ENCODE measurements around the gene MLX.
"Not testable (repeated sequence)": the region's sequence is repeated elsewhere in the genome, so short reads cannot be mapped to it uniquely, and the experiment has no call there.

Gene MLX

DNA sequence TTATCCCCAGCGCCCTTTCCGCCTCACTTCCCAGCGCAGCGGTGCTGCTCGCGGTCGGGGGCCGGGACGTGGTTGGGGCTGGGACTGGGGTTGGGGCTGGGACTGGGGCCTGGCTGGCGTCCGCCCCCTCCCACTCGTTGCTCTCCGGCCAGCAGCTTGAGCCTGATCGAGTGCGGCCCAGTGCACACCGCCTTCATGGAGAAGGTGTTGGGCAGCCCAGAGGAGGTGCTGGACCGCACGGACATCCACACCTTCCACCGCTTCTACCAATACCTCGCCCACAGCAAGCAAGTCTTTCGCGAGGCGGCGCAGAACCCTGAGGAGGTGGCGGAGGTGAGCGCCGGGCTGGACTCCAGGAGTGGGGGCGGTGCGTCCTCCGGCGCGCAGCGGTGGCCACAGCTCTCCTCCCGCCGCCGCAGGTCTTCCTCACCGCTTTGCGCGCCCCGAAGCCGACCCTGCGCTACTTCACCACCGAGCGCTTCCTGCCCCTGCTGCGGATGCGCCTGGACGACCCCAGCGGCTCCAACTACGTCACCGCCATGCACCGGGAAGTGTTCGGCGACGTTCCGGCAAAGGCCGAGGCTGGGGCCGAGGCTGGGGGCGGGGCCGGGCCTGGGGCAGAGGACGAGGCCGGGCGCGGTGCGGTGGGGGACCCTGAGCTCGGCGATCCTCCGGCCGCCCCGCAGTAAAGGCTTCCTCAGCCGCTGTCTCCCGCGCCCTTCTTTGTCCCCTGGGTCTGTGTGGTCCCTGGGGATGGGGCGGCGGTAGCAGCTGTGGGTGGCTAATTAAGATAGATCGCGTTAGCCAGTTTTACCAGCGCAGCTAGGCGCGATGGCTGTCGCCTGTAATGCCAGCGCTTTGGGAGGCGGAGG, 12.4 kb upstream of the MLX start:
- DNase-seq: peak; percentile 21 to 90 (median 74)

- no peak for DNase-seq
Observed at GRCh38 chr17:42555122-42555622, 11.7 kb upstream of the MLX start.

DNA sequence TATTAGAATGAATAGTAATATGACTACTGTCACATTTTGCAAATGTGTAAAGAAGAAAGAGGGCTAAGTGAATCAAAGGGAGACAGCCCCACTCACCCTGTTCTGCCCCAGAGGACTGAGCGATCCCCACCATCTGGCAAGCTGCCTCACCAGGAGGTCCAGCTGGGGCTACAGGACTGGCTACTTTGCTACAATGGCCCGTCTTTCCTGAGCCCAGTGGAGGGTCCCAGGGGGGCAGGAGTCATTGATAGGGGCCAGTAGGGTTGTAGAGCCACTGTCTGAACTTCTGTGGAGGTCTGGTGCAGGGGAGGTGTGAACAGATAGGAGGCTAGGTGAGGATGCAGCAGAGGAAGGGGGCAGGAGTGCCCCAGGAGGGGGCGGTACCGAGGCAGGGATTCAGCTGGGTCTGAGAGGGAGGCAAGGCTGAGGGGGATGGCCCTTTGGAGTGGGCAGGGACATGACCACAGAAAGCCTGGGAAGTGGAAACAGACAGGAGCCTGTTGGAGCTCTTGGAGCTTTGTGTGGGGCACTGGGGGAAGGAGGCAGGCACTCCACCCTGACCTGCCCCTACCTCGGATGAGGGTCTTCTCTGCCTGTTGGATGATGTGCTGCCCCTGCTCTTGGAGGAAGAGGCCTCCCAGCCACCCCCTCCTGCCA, 10.8 kb upstream of the MLX start:
- DNase-seq: not testable (repeated sequence)

- no peak for DNase-seq
Observed at GRCh38 chr17:42559075-42559474, 7.8 kb upstream of the MLX start.

- no peak for DNase-seq
Observed at GRCh38 chr17:42560246-42560645, 6.7 kb upstream of the MLX start.

DNA sequence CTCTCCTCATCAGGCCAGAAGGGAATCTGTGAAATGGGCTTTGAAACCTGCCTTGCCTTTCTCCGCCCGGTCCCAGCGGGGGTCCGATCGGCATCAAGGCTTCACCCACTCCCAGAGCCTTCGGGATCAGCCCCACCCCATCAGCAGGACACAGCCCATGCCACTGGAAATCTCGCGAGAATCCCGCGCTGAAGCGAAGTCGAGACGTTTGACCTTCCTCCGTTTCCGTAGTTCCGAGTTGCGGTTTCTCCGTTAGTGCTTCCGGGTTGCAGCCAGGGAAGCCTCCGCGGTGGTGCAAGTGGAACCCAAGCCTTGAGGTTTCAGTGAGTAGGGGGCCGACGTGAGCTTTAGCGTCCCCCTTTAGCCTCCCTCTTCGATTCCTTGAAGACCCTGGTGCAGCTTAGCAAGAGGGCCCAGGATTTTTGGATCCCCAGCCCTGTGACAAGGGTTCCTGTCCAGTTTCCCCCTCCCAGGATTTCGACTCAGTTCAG, 5.0 kb upstream of the MLX start, which contains the start of gene COASY:
COASY (plus strand) TSS at position 252 of the 491 bp plus-strand sequence. CDS start 475 bp downstream, outside the sequence.
- peak; percentile 39 to 95 (median 88) for DNase-seq

- peak in 1 of 51 donors; percentile 56 for DNase-seq
Observed at GRCh38 chr17:42562388-42563142, 4.3 kb upstream of the MLX start.

DNA sequence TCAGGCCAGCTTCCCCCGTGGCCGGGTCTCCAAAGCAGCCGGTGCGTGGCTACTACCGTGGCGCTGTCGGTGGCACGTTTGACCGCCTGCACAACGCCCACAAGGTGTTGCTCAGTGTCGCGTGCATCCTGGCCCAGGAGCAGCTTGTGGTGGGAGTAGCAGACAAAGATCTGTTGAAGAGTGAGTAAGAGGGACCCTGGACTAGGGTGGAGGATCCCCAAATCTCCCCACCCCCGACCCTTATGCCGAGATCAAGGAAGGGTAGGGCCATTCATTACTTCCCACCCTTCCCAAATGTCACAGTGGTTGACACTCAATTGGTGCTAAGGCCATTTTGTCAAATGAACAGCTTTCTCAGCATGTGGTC, 3.8 kb upstream of the MLX start:
- no peak for DNase-seq

DNA sequence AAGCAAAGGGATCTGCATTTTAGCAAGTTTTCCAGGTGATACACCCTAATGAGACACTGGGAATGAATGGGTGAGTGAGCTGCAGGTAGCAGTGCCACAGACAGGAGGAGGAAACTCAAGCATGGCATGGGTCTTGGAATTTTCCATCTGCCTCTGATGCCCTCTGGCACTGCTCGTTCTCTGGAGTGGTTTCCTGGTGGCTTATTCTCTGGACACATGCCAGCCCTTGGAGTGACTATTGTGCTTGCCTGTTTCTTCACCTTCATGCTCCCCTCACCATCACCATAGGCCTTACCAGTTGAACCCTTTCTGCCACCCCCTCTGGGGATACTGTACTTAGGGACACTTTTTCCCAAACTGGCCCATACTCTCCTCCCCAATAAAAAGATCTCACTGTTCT, 3.4 kb upstream of the MLX start:
- DNase-seq: no peak

DNA sequence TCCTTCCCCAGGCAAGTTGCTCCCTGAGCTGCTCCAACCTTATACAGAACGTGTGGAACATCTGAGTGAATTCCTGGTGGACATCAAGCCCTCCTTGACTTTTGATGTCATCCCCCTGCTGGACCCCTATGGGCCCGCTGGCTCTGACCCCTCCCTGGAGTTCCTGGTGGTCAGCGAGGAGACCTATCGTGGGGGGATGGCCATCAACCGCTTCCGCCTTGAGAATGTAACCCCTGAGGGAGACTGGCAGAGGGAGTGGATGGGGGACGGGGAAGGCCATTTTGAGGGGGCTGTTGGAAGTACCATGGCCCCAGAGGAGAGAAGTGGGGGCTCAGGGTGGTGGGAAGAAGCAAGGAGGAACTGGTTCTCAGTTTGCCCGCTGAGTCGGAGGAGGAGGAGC, 3.0 kb upstream of the MLX start:
- DNase-seq: no peak

- DNase-seq: no peak
Observed at GRCh38 chr17:42564815-42565522, 1.9 kb upstream of the MLX start.

DNA sequence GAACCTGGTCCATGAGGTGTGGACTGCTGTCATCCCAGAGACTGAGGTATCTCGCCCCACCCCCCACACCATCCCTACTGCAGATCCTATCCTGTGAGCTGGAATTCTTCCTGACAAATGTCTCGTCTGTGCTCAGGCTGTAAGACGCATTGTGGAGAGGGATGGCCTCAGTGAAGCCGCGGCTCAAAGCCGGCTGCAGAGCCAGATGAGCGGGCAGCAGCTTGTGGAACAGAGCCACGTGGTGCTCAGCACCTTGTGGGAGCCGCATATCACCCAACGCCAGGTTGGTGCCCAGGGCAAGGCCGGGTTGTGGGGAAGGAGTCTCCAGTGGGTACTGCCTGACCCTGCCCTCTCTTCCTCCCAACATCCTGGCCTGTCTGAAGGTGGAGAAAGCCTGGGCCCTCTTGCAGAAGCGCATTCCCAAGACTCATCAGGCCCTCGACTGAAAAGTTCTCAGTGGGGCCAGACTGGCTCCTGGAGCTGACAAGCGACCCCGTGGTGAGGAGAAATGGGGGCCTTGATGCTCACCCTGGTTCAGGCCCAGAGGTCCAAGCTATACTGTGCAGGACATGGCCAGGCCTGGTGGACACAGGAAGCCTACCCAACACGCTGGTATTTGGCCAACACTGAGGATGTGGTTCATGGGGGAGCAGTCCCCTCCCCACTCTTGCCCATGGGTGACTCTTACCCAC, 1.2 kb upstream of the MLX start:
- no peak for DNase-seq

DNA sequence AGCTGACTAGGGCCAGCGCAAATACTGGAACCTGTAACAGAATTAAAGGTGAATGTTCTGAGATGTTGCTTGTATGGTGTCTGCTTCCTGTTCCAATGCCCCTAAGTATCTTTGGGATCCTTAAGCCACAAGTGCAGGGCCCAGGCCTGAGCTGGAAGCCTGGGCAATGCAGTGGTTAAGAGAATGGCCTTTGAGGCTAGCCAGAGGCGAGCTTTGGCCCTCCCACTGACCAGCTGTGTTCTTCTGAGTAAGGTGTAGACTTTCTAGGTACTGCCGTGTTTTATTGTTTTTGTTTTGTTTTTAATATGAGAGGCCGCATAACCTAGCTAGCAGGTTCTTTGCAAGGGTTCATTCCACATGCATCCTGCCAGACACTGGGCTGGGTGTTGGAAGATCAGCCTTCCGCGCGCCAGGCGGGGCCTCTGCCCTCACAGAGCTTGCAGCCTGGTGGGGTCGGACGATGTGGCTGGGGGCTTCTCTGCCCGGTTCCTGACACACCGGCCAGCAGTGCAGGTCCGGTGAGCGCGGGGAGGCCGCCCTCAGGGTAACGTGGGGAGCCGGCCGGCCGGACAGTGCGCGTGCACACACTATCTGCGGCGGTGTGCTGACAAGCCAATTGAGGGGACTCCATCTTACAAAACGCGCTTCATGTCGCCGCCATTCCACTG, 551 bp upstream of the MLX start:
- peak in 2 of 51 donors; percentile 65 to 73 for DNase-seq

DNA sequence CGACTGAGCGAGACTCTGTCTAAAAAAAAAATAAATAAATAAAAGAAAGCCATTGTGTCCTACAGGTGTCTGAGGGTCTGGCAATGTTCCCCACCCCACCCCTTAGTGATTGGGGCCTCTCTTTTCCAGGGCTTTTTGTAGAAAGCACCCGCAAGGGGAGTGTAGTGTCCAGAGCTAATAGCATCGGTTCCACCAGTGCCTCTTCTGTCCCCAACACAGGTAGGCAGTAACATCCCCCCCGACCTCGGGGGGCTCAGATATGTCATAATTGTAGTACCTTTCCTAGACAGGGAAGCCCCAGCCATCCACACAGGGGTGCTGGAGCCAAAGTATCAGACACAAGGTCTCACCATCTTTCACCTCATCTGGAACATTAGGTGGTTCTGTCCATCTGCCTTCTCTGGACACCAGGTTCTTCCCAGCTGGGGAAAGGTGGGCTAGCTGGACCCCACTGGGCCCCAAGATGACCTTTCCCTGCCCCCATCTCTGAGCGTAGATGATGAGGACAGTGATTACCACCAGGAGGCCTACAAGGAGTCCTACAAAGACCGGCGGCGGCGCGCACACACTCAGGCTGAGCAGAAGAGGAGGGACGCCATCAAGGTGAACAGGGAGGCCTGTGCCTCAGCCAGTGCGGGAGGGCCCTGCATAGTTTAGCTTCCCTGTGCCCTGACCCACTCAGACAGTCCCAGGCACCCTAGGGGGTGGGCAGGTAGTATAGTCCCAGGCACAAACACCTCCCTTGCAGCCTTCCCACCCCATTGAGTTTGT, 1.6 kb downstream of the MLX start:
- no peak for DNase-seq

DNA sequence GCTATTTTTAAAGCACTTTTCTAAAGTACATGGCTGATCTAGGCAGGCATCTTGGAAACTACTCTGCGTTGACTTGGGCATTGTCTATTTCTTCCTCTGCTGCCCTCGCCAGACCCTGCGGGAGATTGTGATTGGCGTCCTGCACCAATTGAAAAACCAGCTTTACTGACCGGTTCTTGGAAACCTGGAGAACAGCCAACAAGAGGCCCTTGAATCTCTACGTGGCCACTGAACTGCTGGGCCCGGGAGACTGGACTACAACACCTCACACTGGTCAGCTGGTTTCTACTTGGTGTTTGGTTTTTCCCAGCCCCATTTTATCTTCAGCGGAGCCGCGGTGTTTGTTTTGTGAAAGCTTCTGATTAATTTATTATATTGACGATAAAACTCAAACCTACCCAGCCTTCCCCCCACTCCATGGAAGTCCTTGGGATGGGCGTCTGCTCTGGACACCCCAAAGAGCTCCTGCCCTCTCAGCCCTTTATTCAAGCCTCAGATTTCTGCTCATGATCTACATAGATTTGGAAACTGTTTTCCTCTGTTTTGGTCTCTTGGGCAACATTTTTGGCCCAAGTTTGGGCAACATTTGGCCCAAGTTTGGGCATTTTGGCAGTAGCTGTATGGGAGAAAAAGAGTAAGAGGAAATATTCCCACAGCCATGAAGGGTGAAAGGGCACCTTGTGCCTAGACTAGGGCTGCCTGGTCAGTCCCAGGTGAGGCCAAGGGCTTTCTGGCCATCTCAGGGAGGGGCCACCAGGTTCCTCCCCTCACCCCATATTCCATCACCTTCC, 4.7 kb downstream of the MLX start:
- no peak for DNase-seq

- no peak for DNase-seq
Observed at GRCh38 chr17:42573095-42573494, 6.2 kb downstream of the MLX start.

GRCh38 chr17:42574463-42574862, 7.6 kb downstream of the MLX start:
- DNase-seq: no peak

DNA sequence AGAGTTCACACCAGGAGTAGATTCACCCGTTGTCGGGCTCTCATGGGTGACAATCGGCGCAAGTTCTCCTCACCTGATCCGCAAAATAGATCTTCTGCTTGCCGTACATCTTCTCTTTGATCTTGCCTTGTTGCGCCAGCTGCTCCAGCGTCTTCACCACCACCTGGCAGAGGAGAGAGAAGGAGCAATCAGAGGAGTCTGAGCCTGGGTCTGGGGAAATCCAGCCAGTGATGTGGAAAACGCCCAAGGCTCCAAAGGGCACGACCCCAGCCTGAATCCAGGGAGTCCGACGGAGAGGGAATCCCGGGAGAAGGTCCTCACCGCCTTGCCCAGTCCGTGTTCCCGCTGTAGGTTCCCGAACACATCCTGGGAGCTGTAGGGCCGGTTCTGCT, 10.2 kb downstream of the MLX start:
- no peak for DNase-seq

Measured in hypothalamus (tissue), 51 donors.